NOMO-1 treated with dmso at 0.1 percent for 144 hours (cell line): ENCODE data around the gene DOCK7.
"Not testable (repeated sequence)": the region's sequence is repeated elsewhere in the genome, so short reads cannot be mapped to it uniquely, and the experiment has no call there.

ENCODE experiments used
- DNase-seq: peaks from one replicate; lab custom pipeline; 2025; ENCODE audit not compliant: unreplicated experiment; lab: John Stamatoyannopoulos, UW

DOCK7 gene, protein sequence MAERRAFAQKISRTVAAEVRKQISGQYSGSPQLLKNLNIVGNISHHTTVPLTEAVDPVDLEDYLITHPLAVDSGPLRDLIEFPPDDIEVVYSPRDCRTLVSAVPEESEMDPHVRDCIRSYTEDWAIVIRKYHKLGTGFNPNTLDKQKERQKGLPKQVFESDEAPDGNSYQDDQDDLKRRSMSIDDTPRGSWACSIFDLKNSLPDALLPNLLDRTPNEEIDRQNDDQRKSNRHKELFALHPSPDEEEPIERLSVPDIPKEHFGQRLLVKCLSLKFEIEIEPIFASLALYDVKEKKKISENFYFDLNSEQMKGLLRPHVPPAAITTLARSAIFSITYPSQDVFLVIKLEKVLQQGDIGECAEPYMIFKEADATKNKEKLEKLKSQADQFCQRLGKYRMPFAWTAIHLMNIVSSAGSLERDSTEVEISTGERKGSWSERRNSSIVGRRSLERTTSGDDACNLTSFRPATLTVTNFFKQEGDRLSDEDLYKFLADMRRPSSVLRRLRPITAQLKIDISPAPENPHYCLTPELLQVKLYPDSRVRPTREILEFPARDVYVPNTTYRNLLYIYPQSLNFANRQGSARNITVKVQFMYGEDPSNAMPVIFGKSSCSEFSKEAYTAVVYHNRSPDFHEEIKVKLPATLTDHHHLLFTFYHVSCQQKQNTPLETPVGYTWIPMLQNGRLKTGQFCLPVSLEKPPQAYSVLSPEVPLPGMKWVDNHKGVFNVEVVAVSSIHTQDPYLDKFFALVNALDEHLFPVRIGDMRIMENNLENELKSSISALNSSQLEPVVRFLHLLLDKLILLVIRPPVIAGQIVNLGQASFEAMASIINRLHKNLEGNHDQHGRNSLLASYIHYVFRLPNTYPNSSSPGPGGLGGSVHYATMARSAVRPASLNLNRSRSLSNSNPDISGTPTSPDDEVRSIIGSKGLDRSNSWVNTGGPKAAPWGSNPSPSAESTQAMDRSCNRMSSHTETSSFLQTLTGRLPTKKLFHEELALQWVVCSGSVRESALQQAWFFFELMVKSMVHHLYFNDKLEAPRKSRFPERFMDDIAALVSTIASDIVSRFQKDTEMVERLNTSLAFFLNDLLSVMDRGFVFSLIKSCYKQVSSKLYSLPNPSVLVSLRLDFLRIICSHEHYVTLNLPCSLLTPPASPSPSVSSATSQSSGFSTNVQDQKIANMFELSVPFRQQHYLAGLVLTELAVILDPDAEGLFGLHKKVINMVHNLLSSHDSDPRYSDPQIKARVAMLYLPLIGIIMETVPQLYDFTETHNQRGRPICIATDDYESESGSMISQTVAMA (N-terminal part only)

DNA sequence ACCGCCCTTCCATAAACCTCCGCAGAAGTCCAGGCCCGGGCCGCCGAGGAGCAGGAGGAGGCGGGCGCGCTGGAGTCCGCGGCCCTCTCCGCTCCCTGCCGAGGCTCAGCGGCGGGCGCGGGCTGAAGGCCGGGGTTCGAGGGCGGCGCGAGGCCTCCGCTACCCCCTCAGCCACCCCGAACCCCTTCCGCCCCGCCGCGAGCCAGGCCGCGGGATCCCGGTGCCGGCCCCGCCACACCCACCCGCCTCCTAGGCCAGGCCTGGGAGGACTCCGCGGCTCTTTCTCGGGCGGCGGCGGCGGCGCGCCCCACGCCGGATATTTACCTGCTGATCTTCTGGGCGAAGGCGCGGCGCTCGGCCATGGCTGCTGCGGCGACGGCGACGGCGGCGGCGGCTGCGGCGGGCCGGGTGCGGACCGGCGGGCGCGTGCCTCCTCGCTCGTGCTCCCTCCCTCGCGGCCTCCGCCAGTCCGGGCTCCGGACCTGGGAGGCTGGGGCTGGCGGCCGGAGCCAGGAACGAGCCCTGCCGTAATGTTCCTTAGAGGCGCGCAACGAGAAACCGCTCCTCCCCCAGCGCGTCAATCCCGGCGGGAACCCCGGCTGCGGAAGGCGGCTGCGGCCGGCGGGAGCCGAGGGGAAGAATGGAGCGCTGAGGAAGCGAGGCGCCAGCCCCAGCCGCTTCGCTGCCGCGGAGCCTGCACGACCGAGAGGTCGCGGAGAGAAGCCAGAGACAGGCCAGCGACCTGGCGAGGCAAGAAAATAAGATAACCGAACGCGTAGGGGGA, at the start of gene DOCK7:
DOCK7 (minus strand) TSS at position 484 of the 784 bp plus-strand sequence; CDS start at position 362, 122 bp downstream.
- DNase-seq = peak; percentile 35

DNA sequence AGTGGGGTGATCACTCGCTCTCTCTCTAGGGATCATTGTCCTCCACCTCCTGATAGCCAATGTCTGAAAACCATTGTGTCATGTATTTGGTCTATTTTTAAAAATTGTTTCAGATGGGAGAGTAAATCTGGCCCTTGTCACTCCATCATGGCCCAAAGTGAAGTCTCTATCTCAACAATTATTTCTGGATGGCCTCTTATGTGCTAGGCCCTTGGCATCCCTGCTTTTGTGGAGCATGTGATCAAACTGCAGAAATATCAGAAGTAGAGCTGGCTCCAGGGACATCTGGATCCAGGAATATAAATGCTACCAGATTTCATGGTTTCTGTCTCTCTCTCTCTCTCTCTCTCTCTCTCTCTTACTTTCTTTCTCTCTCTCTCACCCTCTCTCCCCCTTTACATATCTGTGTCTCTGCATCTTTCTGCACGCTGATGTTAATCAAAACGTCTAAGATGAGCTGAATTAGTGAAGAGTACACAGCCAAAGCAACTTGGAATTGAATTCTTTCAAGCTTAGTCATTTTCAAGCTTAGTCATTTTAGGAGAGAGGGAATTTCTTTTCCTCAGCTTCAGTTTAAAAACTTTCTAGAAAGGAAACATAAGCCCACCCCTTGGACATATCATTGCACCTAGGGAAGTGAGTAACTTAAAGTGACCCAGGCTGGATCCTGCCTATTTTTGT, 47.4 kb upstream of the DOCK7 start:
- DNase-seq = no peak

DNA sequence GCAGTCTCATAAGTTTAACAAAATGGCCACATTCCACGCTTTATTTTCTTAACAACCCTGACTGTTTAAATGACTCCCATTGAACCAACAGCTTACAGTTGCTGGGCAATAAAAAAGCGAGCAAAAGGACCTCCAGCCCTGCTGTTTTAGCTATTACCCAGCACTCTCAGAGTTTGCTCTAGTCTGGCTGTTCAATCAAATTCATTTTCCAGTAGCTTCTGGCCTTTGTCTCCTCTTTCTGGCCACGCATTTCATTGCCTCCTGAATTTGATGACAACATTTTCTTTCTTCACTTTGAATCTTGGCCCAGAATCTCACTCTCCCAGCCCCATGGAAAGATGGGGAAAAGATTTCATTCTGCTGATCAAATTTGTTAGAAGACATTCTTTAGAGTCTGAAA, 44.1 kb upstream of the DOCK7 start:
- DNase-seq = no peak

DNA sequence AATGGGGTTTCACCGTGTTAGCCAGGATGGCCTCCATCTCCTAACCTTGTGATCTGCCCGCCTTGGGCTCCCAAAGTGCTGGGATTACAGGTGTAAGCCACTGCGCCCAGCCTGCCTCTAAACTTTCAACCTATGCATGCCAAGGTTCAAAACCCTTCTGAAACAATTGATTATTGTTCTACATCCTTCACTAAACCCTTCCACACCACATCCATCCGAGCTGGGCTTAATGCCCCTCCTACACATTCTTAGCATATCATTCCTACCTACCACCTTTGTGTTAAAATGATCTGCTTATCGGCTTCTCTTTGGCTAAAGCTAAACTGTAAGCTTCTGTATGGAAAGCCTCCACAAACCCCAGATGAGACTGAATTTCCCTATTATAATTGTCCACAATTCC, 40.8 kb upstream of the DOCK7 start:
- no peak for DNase-seq

DNA sequence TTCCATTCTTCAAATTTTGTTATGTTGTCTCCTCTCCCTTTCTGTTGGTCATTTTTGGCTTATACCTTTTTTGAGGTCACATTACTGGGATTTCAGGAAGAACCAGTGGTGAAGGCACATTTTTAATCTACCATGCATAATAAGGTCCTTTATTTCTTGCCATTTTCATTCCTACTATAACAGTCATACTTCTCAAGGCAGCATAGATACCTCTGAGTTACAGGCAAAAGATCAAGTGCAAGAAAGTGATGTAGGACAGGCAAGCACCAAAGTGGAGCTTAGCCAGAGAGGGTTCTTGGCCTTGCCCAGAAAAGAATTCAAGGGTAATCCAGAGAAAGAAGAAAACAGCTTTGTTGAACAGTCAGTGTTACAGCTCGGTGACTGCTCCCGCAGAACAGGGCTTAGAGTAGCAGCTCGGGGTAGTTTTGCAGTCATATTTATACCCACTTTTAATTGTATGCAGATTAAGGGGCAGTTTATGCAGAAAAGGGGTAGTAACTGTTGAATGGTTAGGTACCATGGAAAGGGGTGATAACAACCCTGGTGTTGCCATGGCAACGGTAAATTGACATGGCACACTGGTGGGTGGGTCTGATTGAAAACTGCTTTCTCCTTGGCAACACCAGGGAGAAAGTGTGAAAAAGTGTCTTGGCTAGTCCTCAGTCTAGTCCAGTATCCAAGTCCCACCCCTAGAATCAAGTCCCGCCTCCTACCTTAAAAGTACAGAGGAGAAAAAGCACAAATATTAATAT, 39.6 kb upstream of the DOCK7 start:
- DNase-seq = no peak

DNA sequence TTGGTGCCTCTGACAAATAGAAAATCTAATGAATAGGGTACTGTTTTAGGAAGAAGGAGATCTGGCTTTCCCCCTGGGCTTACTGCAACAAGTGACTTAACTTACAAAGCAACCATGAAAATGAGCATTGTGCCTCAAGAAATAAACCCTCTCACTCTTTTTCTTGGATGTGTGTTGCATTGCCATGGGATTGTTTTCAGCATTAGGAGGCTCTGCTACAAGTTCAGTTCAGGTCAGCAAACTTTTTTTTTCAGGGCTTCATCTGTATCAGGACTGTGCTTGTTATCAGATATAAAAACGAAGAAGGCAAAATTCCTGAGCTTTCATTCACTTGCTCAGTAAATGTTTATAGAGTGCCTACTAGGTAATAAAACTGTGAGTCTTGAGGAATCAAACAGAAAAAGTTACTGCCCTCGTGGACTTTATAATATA, 37.8 kb upstream of the DOCK7 start:
- DNase-seq = no peak

DNA sequence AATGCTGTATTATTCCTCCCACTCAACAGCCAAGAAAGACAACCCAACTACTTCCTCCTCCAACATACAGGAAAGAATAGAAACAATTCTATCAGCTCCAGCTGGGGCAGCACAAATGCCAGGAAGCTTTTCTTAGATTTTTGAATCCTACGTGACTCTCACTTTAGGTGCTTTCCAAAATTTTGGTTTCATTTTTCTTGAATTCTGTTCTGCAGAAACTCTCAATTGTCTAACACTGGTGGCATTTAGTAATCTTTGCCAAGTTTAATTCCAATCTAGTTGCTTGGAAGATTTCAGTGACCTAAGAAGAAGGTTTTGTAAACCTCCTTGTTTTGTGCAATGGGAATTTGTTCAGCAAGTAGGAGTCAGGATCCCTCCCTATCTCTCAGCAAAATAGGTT, 37.1 kb upstream of the DOCK7 start:
- no peak for DNase-seq

DNA sequence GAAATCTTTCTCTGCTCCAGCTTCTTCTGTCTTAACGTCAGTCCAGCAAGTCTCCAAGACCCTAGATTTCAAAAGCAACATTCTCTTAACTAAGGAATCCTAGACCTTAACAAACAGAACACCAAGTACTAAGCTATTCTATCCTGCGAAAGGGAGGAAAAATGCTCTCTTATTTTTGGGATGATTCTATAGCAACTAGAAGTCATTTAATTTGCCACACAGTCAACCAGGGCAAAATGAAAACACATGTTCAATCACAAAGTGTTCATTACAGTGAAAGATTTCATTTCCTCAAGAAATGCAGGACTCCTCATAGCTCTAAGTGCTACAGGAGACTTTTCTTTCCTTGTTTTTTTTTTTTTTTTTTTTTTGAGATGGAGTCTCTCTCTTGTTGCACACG, 36.2 kb upstream of the DOCK7 start:
- no peak for DNase-seq

DNA sequence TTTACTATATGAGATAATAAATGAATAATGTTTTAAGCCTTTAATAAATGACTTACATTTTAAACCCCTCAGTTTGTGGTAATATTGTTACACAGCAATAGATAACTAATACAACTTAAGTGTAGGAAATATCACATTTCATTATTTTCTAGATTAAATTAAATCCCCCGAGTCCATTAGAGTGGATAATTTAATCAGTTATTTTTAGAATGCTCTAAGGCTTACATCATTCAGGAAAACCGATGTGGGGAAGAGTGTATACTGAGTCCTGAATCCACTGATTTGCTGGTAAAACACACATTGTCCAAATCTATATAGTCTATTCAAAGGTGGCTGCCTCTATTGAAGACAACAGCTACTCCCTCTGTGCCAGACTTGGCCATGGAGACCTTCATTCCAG, 35.7 kb upstream of the DOCK7 start:
- DNase-seq = no peak

DNA sequence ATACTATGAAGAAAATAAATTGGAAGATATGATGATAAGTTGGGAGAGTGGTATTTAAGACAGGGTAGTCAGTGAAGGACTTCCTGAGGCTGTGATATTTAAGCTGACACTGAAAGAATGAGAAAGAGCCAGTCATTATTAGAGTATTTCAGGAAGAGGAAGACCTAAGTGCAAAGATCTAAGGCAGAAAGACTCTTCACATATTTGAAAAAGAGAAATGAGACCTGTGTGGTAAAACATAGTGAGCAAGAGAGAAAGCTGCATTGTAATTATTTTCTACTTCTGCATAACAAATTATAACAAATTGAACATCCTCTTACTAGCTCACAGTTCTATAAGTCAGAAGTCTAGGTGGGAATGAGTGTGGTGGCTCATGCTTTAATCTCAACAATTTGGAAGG, 34.6 kb upstream of the DOCK7 start:
- peak; percentile 28 for DNase-seq

DNA sequence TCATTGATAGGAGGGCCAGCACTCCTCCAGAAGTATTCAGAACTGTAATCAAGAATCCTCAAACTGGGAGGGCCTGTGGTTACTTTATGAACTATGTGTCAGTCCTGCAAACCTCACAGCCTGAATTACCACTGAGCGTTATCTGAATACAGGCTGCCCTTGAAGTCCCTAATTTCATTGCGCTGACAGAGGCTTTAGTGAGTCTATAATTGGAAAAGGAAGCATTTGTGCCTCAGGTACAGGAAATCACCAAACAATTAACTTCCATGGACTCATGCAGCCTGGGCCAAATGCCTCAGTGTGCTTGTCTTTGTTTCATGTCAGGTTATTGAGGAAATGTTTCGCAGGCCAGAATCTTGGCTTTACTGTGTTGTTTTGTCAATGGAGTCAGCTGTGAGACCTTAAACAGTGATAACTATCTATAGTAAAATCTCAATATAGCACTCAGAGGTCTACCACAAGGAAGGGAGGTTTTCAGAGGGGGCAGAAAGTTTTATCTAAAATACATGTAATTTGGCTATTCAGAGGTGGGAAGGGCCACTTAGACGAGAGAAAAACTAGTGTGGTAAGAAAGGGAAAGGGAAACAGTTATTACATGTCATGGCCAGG, 32.9 kb upstream of the DOCK7 start:
- DNase-seq = no peak

DNA sequence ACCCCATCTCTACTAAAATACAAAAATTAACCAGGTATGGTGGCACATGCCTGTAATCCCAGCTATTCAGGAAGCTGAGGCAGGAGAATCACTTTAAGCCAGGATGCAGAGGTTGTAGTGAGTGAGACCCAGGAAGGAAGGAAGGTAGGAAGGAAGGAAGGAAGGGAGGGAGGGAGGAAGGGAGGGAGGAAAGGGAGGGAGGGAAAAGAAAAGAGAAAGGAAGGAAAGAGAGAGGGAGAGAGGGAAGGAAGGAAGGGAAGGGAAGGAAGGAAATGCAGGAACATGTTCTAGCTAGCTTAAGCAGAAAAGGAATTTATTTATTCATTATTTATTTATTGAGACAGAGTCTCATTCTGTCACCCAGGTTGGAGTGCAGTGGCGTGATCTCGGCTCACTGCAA, 30.2 kb upstream of the DOCK7 start:
- not testable (repeated sequence) for DNase-seq

DNA sequence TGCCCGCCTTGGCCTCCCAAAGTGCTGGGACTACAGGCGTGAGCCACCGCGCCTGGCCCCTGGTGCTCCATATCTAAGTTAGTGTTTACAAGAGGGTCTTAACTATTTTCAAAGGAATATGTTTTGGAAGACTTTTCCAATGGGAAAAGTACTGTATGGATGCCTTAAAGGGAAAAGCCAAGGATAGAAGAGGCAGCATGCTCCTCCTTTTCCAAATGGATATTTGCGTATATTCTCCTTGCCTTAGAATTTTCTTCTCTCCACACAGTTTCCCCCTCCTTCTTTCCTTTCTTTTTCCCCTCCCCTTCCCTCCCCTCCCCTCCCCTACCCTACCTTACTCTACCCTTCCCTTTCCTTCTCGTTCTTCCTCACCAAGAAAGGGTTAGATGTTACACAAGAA, 29.3 kb upstream of the DOCK7 start:
- no peak for DNase-seq

DNA sequence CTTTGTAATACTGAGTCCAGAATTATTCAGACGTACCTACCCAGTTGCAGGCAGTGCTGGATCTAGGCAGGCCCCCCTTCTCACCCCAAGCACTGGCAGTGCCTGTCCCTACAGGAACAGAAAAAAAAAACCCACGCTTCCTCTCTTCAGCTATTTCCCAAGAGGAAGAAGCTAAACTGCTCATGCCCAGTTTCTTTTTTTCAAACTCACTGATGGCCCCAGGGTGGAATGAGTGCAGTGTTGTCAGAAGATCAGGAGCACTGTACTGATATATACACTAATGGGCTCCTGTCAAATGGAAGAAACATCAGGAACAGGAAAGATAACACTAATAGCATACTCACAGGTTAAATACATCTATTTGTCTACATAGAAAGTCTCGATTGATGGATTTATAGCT, 28.2 kb upstream of the DOCK7 start:
- peak; percentile 34 for DNase-seq

DNA sequence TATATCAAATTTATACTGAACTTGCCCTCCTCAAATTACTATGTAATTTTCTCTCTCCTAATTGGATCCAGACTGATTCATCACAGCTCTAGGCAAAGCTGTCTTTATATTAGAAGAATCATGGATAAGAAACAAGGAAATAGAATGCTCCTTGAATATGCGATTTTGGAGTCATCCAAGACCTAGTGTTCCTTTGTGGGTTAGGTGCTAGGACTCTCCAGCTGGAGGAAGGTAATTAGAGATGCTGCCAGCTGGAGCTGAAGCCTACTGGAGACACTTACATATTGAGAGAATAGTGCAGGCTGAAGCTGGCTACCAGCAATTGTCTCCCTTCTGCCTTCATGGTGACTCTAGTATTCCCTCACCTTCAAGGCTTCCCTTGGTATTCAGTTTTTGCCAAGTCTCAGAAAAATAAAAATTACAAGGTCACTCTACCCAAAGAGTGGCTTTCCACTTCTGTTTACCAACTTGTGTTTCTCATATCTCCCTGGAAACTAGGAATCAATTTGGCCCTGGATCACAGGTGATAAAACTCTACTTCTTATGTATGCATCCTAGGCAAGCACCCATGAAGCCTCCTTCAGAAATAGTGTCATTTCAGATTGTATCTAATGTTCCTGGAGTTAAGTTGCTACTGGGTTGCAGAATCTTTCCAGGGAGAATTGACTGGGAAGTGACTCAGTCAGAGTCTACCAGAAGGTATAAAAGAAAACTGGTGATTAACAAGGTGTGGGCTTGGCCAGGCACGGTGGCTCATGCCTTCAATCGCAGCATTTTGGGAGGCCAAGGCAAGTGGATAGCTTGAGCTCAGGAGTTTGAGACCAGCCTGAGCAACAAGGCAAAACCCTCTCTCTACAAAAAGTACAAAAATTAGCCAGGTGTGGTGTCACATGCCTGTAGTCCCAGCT, 24.4 kb upstream of the DOCK7 start:
- DNase-seq = no peak

DNA sequence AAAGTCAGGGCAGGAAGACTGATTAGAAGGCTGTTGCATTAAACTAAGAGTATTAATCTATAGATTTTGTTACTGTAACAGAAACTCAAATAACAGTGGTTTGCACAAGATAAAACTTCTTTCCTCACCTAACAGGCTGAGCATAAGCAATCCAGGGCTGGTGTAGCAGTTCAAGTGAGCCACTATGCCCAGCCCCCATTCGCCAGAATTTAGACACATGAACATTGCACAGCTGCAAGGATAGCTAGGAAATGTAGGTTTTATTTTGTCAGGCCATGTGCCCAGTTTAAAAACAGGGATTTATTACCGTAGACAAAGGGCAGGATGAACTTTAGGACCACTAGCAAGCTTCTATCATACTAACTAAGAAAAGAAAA, 19.5 kb upstream of the DOCK7 start:
- DNase-seq = no peak

DNA sequence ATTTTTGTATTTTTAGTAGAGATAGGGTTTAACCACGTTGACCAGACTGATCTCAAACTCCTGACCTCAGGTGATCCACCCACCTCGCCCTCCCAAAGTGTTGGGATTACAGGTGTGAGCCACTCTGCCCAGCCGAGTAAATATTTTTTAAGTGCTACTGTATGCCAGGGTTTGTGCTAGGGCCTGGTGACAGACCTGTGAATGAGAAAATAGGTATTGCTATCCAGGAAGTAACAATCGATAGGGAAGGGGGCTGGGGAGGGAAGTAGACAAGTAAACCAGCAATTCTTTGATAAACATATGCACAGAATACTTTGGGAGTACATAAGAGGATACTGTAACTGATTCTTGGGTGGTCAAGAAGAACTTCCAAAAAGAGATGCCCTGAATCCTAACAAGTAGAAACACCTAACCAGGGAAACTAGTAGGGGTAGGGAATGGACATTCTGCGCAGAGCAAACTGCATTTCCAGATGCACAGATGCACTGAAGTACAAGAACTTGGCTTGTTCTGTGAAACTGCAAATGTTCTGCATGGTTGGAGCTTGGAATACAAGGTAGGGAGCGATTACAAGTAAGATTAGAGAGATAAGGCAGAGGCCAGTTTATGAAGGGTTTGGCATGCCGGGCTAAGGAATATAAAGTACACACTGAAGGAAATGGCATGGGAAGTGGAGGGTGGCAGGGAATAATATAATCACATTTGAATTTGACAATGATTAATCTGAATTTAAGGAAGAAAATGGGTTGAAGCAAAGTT, 19.0 kb upstream of the DOCK7 start:
- DNase-seq = no peak
